Measurements from ENCODE around the gene UBTD2. TPM values are rescaled to one million over a fixed set of nuclear protein-coding genes. Genes with fewer than 3 reads are reported as not detected.

Gene UBTD2
- total and polyA plus RNA-seq, 9 of the 15 experiments (the other 6 are each of a cell fraction or from before 2014, with no cell fraction given), result 0.01 to 0.46 (median 0.15) TPM; not detected in 1

DNA sequence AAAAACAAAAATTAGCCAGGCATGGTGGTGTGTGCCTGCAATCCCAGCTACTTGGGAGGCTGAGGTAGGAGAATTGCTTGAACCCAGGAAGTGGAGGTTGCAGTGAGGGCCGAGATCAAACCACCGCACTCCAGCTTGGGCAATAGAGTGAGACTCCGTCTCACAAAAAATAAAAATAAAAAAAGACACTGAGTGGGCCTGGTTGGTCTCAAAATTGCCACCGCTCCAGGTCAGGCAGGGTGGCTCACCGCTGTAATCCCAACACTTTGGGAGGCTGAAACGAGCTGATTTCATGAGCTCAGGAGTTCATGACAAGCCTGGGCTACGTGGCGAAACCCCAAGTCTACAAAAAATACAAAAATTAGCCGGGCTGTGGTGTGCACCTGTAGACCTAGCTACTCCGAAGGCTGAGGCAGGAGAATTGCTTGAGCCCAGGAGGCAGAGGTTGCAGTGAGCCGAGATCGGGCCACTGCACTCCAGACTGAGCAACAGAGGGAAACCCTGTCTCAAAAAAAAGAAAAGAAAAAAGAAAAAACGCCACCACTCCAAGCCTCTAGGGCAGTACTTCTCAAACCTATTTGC, 97.4 kb downstream of the UBTD2 start:
- H3K9ac ChIP-seq (ENCODE audit: insufficient read depth in 1 of 2, low read depth in 2 of 2, low read length in 2 of 2), result no peak overlapping the region
- no peak overlapping the region for H3K4me3 ChIP-seq
- H2AFZ ChIP-seq (ENCODE audit: low read depth, low read length), result no peak overlapping the region
- 76% methylated on average over 13 of the region's 13 CpGs for WGBS (ENCODE audit: insufficient coverage, low coverage, missing lambda C conversion rate)
- in situ Hi-C loops (cut with MboI), result loop anchor here (5.0 kb wide), 1 partner anchor 74 kb away; no protein-coding TSS in a partner anchor
- no peaks in the 10 kb centered on the region for H3K9me3 ChIP-seq (replicated peaks; ENCODE audit: control insufficient read depth, insufficient read depth, low read depth, low read length)
- intact Hi-C loops (cut with micrococcal nuclease), result loop anchor here (5.0 kb wide), 2 partner anchors 44 to 129 kb away; no protein-coding TSS in a partner anchor
- H3K9me1 ChIP-seq (ENCODE audit: control insufficient read depth, insufficient read depth, low read length), result no peaks in the 10 kb centered on the region
- H3K27me3 ChIP-seq (ENCODE audit: control insufficient read depth in 2 of 2, insufficient read depth in 2 of 2, low read length in 2 of 2), result no peaks in the 10 kb centered on the region
- no peaks in the 10 kb centered on the region for H3K79me2 ChIP-seq (ENCODE audit: control insufficient read depth, insufficient read depth, low read length)
- BruUV-seq (replicated peaks), result no TSS peak
- H3K4me2 ChIP-seq (ENCODE audit: insufficient read depth, low read length), result no peak overlapping the region
- no peaks in the 10 kb centered on the region for H3K36me3 ChIP-seq (ENCODE audit: control insufficient read depth, insufficient read depth, low read length)
- ATAC-seq, result no peak
- ChIA-PET POLR2A (interaction anchor here (0.8 to 1.4 kb wide), 6 partner anchors 7 to 104 kb away, joined by 3 to 4 read pairs (median 3); no protein-coding TSS in a partner anchor), CTCF (ENCODE audit: low intra/inter-chr PET ratio) (no interaction called here)
- H4K20me1 ChIP-seq (replicated peaks; ENCODE audit: control insufficient read depth, insufficient read depth, low read length), result 0 out of 2 replicates have a peak, but pooled peaks cover 3% of the 10 kb centered on the region
- DNase-seq (ENCODE audit: extremely low read depth in 1 of 4, low spot score in 3 of 4), result no peak
- no peak for FAIRE-seq
- peaks cover 7 to 19% of the 10 kb centered on the region in 2 experiments; a peak in 3 of 5 replicates for H3K4me1 ChIP-seq (replicated peaks in 1 of 2; ENCODE audit: control insufficient read depth in 2 of 2, insufficient read depth in 2 of 2, low read length in 2 of 2)
- no peak overlapping the region for H3K27ac ChIP-seq (ENCODE audit: extremely low read depth, low read depth, low read length)
- TF ChIP-seq WHSC1 (IDR thresholded peaks at IDR 0.05; ENCODE audit: low read length) (no peak), SNIP1 (IDR thresholded peaks at IDR 0.05; ENCODE audit: low read depth) (no peak), ZNF79 (CRISPR knock-in tag; IDR thresholded peaks at IDR 0.05; ENCODE audit: low read depth) (no peak), LCOR (CRISPR knock-in tag; IDR thresholded peaks at IDR 0.05) (no peak), HSF4 (CRISPR knock-in tag; IDR thresholded peaks at IDR 0.05; ENCODE audit: borderline replicate concordance) (no peak), BCOR (IDR thresholded peaks at IDR 0.05) (no peak), ZNF586 (CRISPR knock-in tag; conservative IDR thresholded peaks at IDR 0.05) (no peak)
